ENCODE results near the gene GAS2L1. TPM values are rescaled to one million over a fixed set of nuclear protein-coding genes. Genes with fewer than 3 reads are reported as not detected.
A peak's percentile ranks its signal among the peaks of the same experiment; 100 is the strongest.
"Not testable (repeated sequence)": the region's sequence is repeated elsewhere in the genome, so short reads cannot be mapped to it uniquely, and the experiment has no call there.

Gene GAS2L1
- polyA plus RNA-seq, 3 donors, result 8.6 to 10.0 (median 9.8) TPM

DNA sequence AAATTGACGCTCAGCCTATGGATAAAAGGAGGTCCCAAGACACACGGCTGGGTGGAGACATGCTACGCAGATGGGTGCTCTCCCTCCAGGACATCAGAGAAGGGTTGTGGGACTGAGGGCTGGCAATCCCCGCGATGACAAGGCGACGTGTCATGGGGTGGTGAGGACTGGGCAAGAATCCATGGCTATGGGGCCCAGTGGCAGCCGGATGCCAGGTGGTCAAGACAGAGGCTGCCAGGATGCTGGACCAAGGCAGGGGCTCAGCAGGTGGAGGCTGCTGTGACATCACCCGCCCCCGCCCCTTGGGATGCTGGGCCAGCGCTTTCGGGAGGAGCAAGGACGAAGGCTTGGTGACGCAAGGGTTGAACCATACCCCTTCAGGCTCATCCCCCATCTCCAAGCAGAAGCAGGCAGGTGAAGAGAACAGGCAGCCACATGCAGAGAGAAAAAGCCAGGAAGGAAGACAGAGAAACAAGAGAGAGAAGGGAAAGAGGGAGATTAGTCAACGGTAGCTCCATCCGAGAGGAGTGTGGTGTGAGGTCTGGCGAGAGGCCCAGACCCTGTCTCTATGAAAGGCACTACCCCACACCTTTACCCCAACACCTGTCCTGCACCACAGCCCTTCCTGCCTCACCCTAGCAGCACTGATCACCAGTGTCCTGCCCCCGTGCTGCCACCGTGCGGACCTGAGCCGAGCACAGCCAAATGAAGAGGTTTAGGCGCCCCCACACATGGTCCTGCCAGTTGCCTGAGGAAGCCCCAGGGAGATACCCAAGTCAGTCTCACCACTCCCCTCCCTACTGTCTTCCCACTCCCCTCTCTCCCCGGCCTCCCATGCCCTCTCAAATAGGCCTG lies 33.2 kb downstream of the GAS2L1 start:
- no peak for DNase-seq

DNA sequence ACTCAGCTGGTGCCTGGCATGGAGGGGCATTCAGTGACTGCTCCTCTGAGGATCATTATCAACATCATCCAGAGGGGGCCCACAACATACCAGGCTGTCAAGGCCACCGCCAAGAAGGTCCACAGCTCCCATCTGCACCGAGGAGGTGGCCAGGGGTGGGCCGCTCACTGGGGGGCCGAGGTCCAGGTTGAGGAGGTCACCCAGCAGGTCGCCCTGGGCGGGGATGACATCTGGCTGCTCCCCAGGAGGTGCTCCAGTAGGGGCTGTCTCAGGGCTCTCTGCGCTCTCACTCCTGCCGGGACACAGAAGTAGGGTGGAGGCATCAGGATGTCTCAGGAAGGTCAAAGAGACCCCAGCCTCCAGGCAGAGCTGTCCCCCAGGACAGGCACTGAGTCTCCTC lies 34.1 kb downstream of the GAS2L1 start:
- DNase-seq, result no peak

- no peak for DNase-seq
Measured at GRCh38 chr22:29341056-29341848, 34.8 kb downstream of the GAS2L1 start.

DNA sequence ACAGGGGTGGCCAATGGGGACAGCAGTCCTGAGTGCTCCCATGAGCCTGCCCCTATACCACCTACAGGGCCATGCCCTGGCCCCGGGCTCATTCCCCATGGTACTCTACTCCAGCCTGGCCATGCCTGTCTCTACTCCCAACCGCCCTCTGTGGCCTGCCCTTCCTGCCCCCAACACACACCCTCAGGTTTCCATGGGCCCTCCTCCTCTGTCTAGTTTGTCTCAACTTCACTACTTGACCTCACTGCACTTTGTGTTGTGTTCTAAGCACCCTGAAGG lies 35.3 kb downstream of the GAS2L1 start:
- no peak for DNase-seq

GRCh38 chr22:29342177-29342576 lies 35.7 kb downstream of the GAS2L1 start:
- no peak for DNase-seq

- DNase-seq, result no peak
Measured at GRCh38 chr22:29342577-29343312, 36.3 kb downstream of the GAS2L1 start.

GRCh38 chr22:29343313-29343805 lies 36.9 kb downstream of the GAS2L1 start:
- DNase-seq, result no peak

- DNase-seq, result no peak
Measured at GRCh38 chr22:29344137-29344536, 37.7 kb downstream of the GAS2L1 start.

DNA sequence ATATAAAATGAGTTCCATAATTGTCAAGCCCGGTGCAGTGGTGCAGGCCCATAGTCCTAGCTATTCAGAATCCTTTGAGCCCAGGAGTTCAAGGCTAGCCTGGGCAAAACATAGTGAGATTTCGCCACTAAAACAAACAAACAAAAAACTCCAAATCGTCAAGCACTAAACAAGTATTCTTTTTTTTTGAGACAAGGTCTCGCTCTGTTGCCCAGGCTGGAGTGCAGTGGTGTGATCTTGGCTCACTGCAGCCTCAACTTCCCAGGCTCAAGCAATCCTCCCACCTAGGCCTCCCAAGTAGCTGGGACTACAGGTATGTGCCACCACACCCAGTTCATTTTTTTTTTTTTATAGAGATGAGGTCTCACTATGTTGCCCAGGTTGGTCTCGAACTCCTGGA lies 38.4 kb downstream of the GAS2L1 start:
- DNase-seq, result not testable (repeated sequence)

DNA sequence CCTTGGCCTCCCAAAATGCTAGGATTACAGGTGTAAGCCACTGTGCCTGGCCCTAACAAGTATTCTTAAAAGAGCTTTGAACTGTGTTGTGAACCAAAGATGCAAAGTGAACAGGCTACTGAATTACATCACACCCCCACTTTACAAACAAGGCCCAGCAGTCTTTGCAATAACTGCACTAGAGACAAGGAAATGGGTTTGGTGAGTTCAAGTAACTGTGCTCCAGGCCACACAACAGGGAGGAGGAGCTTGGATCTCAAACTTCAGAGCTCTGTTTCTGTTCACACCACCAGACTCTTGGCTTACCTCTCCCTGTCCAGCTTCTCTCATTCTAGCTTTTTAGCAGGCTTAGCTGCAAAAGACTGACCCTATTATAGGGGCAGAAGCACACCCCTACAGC lies 39.5 kb downstream of the GAS2L1 start:
- no peak for DNase-seq

- DNase-seq, result no peak
Measured at GRCh38 chr22:29346659-29347058, 40.2 kb downstream of the GAS2L1 start.

- DNase-seq, result no peak
Measured at GRCh38 chr22:29348041-29348440, 41.6 kb downstream of the GAS2L1 start.

GRCh38 chr22:29348956-29349355 lies 42.5 kb downstream of the GAS2L1 start:
- DNase-seq, result no peak

- no peak for DNase-seq
Measured at GRCh38 chr22:29351042-29351441, 44.6 kb downstream of the GAS2L1 start.

GRCh38 chr22:29351891-29352290 lies 45.4 kb downstream of the GAS2L1 start:
- no peak for DNase-seq

DNA sequence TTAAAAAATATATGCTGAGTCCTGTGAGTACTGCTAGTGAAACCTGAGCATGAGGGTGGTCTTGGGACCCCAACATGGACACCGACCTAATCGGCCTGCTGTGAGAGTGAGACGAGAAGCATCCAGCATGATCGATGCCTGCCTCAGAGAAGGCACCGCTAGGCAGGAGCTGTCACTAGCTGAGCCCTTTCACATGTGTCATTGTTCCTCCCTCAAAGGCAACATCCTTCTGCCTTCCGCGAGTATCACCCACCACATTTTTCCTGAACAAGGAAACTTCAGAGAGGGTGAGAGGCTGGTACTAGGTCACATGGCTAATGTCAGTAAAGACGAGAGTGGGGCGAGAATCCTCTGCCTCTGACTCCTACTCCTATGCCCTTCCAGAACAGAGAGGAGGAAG lies 46.3 kb downstream of the GAS2L1 start:
- DNase-seq, result no peak

DNA sequence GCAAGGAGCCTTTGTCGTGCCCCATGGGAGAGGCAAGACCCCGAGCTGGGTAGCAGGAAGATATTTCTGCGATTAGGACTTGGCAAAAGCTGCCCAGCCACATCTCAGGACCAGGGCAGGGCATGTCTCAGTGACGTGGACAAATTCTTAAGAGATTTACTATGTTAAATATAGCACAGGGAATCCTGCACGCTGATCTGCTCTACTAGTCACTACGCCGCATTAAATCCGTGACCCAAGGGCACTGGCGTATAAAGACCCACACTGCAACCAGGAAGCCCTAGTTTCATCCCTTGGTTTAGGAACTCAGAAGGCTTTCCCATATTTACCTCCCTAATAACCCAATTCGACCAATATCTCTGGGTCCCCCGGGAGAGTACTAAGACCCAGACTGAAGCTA lies 46.8 kb downstream of the GAS2L1 start:
- no peak for DNase-seq

- no peak for DNase-seq
Measured at GRCh38 chr22:29353860-29354259, 47.4 kb downstream of the GAS2L1 start.

GRCh38 chr22:29357193-29357890 lies 50.9 kb downstream of the GAS2L1 start:
- not testable (repeated sequence) for DNase-seq

- DNase-seq, result peak; percentile 31
Measured at GRCh38 chr22:29359469-29359868, 53.0 kb downstream of the GAS2L1 start.
